Mesenchymal stem cell (in vitro differentiated cells and primary cell): ENCODE measurements around the gene AHCYL2.
"Not testable (repeated sequence)": the region's sequence is repeated elsewhere in the genome, so short reads cannot be mapped to it uniquely, and the experiment has no call there.

Source experiments
- DNase-seq: peaks from one replicate; pipeline ENCODE4 v3.0.0-alpha.2; 2013
- H2AFZ ChIP-seq: one replicate; pipeline ENCODE4 v1.6.1; 2013; ENCODE audit warnings: low read depth, mild to moderate bottlenecking, control low read depth, inconsistent platforms, low read length, moderate library complexity
- H2AK5ac ChIP-seq: 2 replicates; pipeline ENCODE4 v1.6.1; 2013; ENCODE audit warnings: low read length, moderate library complexity, mild to moderate bottlenecking, inconsistent platforms; ENCODE audit not compliant: severe bottlenecking
- H2BK120ac ChIP-seq: one replicate; pipeline ENCODE4 v1.6.1; 2013; ENCODE audit warnings: low read depth, mild to moderate bottlenecking, inconsistent platforms, low read length, moderate library complexity
- H2BK12ac ChIP-seq, 2 experiments: one replicate each; pipeline ENCODE4 v1.6.1; 2013; ENCODE audit warnings: inconsistent platforms in 2 of 2, low read length in 2 of 2, mild to moderate bottlenecking in 2 of 2, moderate library complexity in 2 of 2, control low read depth in 1 of 2
- H2BK15ac ChIP-seq: one replicate; pipeline ENCODE4 v1.6.1; 2013; ENCODE audit warnings: mild to moderate bottlenecking, low read depth, inconsistent platforms; ENCODE audit not compliant: poor library complexity, severe bottlenecking
- H2BK5ac ChIP-seq: 2 replicates; pipeline ENCODE4 v1.6.1; 2013; ENCODE audit warnings: low read depth, mild to moderate bottlenecking, low read length, control low read depth, inconsistent platforms; ENCODE audit not compliant: poor library complexity, severe bottlenecking
- H3K14ac ChIP-seq, 2 experiments: one replicate each; pipeline ENCODE4 v1.6.1; 2013; ENCODE audit warnings: inconsistent platforms in 2 of 2, low read length in 2 of 2, control low read depth in 1 of 2, mild to moderate bottlenecking in 1 of 2, moderate library complexity in 1 of 2
- H3K18ac ChIP-seq, 2 experiments: one replicate each; pipeline ENCODE4 v1.6.1; 2013; ENCODE audit warnings: inconsistent platforms in 2 of 2, low read length in 2 of 2, control low read depth in 1 of 2, low read depth in 1 of 2, mild to moderate bottlenecking in 1 of 2
- H3K23ac ChIP-seq, 2 experiments: one replicate each; pipeline ENCODE4 v1.6.1; 2013; ENCODE audit warnings: inconsistent platforms in 2 of 2, low read length in 2 of 2, mild to moderate bottlenecking in 2 of 2, moderate library complexity in 2 of 2, control low read depth in 1 of 2
- H3K27ac ChIP-seq: 2 replicates; pipeline ENCODE4 v1.5.1; 2013; ENCODE audit warnings: mild to moderate bottlenecking, moderate library complexity, low read length, control low read depth, inconsistent platforms; ENCODE audit not compliant: poor library complexity, severe bottlenecking
- H3K27me3 ChIP-seq, 2 experiments: 2 replicates each; pipeline versions ENCODE4 v1.6.1 to v1.7.0; 2013; ENCODE audit warnings: low read length in 2 of 2, mild to moderate bottlenecking in 2 of 2, moderate library complexity in 2 of 2, control low read depth in 1 of 2, inconsistent platforms in 1 of 2; ENCODE audit not compliant: control insufficient read depth in 1 of 2, insufficient read depth in 1 of 2
- H3K36me3 ChIP-seq, 2 experiments: 2 replicates each; pipeline versions ENCODE4 v1.6.1 to v1.7.0; 2013; ENCODE audit warnings: low read length in 2 of 2, control low read depth in 1 of 2, inconsistent platforms in 1 of 2, low read depth in 1 of 2, mild to moderate bottlenecking in 1 of 2; ENCODE audit not compliant: insufficient read depth in 2 of 2, control insufficient read depth in 1 of 2
- H3K4ac ChIP-seq, 2 experiments: one replicate each; pipeline ENCODE4 v1.6.1; 2013; ENCODE audit warnings: inconsistent platforms in 2 of 2, low read length in 2 of 2, mild to moderate bottlenecking in 2 of 2, moderate library complexity in 2 of 2, control low read depth in 1 of 2, low read depth in 1 of 2
- H3K4me1 ChIP-seq: 2 replicates; pipeline ENCODE4 v1.6.1; 2013; ENCODE audit warnings: low read depth, low read length, control low read depth; ENCODE audit not compliant: control insufficient read depth, insufficient read depth
- H3K4me2 ChIP-seq: 2 replicates; pipeline ENCODE4 v1.6.1; 2013; ENCODE audit warnings: low read length, mild to moderate bottlenecking, inconsistent platforms; ENCODE audit not compliant: poor library complexity, severe bottlenecking
- H3K4me3 ChIP-seq, 2 experiments: 2 replicates each; pipeline versions ENCODE4 v1.5.1 to v1.7.0; 2013; ENCODE audit warnings: low read length in 2 of 2, mild to moderate bottlenecking in 2 of 2, control low read depth in 1 of 2, low read depth in 1 of 2; ENCODE audit not compliant: insufficient read depth in 1 of 2
- H3K79me1 ChIP-seq: replicated peaks from 2 replicates; pipeline ENCODE4 v1.6.1; 2013; ENCODE audit warnings: mild to moderate bottlenecking, control low read depth, low read length, inconsistent platforms; ENCODE audit not compliant: poor library complexity, severe bottlenecking
- H3K9ac ChIP-seq: 2 replicates; pipeline ENCODE4 v1.7.0; 2013; ENCODE audit warnings: mild to moderate bottlenecking, low read length, moderate library complexity
- H3K9me3 ChIP-seq: 2 replicates; pipeline ENCODE4 v1.7.0; 2013; ENCODE audit warnings: mild to moderate bottlenecking, low read length; ENCODE audit not compliant: control insufficient read depth
- H4K8ac ChIP-seq: one replicate; pipeline ENCODE4 v1.6.1; 2013; ENCODE audit warnings: inconsistent platforms, mild to moderate bottlenecking, low read length, moderate library complexity
- H4K91ac ChIP-seq: one replicate; pipeline ENCODE4 v1.6.1; 2013; ENCODE audit warnings: mild to moderate bottlenecking, low read length, inconsistent platforms
- WGBS: methylation state at CpG from one replicate; pipeline ENCODE4 v1.1.7; 2013; ENCODE audit warnings: mixed read lengths; 5-methylcytosine and 5-hydroxymethylcytosine counted together

The AHCYL2 gene

DNA sequence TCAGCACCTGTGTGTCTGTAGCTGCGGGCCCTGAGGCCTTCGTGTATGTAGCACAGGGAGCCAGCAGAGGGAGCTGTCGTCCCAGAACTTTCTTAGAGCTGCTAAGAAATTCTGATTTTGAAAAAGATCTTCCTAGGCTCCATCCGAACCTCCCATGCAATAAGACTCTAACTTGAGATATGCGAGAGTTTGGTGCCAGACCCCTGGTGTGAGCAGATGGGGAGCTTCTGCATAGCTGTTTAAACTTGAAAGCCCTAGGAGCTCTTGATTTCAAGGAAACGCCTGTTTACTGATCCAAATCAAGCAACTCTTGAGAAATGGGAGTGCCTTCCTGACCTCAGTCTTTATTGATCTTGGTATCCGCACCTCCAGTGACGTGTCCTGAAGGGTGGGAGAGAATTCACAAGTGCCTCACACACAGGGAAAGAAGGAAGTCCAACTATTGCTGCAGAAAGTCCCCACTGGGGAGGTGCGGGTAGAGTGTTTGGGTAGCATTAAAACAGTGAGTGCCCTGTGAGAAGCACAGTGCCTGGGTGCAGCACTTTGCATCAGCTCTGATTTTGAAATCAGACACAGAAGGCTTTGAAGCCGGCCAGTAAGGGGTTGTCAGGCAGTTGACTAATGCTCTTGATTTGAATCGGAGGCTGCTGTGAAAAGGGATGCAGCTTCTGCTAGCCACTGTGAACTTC, 143.0 kb downstream of the AHCYL2 start:
- Histone ChIP-seq H3K4me1 (peaks cover 3% of the 10 kb centered on the region), H2BK120ac (no peak overlapping the region), H4K91ac (no peak overlapping the region), H3K9ac (peak overlapping the region; percentile 10), H4K8ac (no peak overlapping the region), H3K79me1 (no peaks in the 10 kb centered on the region), H2BK12ac (no peak overlapping the region), H3K27me3 (no peaks in the 10 kb centered on the region), H3K4ac (no peak overlapping the region), H3K4me3 (peak overlapping the region in 1 of 2 experiments; percentile 43), H2AFZ (peak overlapping the region; percentile 2), H2BK15ac (no peak overlapping the region), H3K27ac (no peak overlapping the region), H3K18ac (peak overlapping the region in 1 of 2 experiments; percentile 30), H3K36me3 (no peaks in the 10 kb centered on the region), H2BK5ac (no peak overlapping the region), H3K23ac (no peak overlapping the region), H3K4me2 (no peak overlapping the region), H3K14ac (no peak overlapping the region), H2AK5ac (no peak overlapping the region), H3K9me3 (no peaks in the 10 kb centered on the region)
- WGBS, result 18% methylated on average over 10 of the region's 11 CpGs
- DNase-seq, result peak; percentile 70

DNA sequence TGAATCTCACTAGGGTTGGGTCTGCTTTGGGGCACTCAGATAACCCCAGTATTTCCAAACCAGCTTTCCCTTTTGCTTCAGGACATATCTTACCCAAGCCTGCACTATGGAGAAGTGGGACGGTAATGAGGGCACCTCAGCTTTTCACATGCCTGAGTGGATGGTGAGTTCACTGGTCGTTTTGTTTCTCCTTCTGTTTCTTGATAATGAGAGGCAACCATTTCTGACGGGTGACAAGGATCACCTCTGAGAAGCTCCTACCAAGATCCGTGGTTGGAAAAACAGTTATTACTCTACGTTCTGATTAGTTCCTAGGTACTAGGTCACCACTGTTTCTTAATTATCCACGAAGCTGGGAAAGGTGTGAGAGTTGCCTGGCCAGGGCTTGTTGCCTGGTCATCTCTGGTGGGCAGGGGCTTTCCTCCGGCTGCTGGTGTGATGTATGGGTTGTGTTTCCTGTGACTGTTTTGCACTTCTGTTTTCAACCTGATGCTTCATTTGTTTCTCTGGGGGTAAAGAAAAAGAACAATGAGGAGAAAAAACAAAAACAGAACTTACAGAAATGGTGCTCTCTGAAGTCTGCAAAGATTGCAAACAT, 143.7 kb downstream of the AHCYL2 start:
- H4K91ac ChIP-seq, result no peak overlapping the region

DNA sequence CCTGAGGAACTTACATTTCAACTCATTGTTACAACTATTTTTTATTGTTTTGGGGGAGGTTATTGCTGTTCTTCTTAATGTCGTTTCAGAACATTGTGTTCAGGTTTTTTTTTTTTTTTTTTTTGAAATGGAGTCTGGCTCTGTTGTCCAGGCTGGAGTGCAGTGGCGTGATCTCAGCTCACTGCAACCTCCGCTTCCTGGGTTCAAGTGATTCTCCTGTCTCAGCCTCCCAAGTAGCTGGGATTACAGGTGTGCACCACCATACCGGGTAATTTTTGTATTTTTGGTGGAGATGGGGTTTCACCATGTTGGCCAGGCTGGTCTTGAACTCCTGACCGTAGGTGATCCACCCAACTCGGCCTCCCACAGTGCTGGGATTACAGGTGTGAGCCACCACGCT, 144.6 kb downstream of the AHCYL2 start:
- H3K9ac ChIP-seq, H2AFZ ChIP-seq, H3K4me1 ChIP-seq, H4K8ac ChIP-seq, H4K91ac ChIP-seq, H2AK5ac ChIP-seq, H2BK120ac ChIP-seq, H3K79me1 ChIP-seq, H2BK5ac ChIP-seq, H3K18ac ChIP-seq, H3K27me3 ChIP-seq, H3K36me3 ChIP-seq, H3K4me3 ChIP-seq, H2BK15ac ChIP-seq, H3K4ac ChIP-seq, H3K27ac ChIP-seq, H3K4me2 ChIP-seq, H3K9me3 ChIP-seq, H3K14ac ChIP-seq, H3K23ac ChIP-seq, DNase-seq, H2BK12ac ChIP-seq: not testable (repeated sequence)
- WGBS, result 96% methylated on average over 5 of the region's 7 CpGs

More for the DNA sequence above, 143.7 kb downstream of the AHCYL2 start:
- no peaks in the 10 kb centered on the region for H3K27me3 ChIP-seq
- no peak overlapping the region for H3K18ac ChIP-seq
- no peak overlapping the region for H2BK120ac ChIP-seq
- H3K9me3 ChIP-seq, result no peaks in the 10 kb centered on the region
- H2BK15ac ChIP-seq, result no peak overlapping the region
- H2AK5ac ChIP-seq, result no peak overlapping the region
- no peak overlapping the region for H4K8ac ChIP-seq
- H3K4me2 ChIP-seq, result no peak overlapping the region
- no peak overlapping the region for H3K4ac ChIP-seq
- peak overlapping the region; percentile 2 for H2AFZ ChIP-seq
- no peak overlapping the region for H2BK12ac ChIP-seq
- no peak overlapping the region for H2BK5ac ChIP-seq
- H3K4me3 ChIP-seq, result no peak overlapping the region
- H3K9ac ChIP-seq, result peak overlapping the region; percentile 25
- H3K14ac ChIP-seq, result no peak overlapping the region
- no peak for DNase-seq
- H3K23ac ChIP-seq, result no peak overlapping the region
- H3K36me3 ChIP-seq, result no peaks in the 10 kb centered on the region
- no peaks in the 10 kb centered on the region for H3K79me1 ChIP-seq
- H3K27ac ChIP-seq, result no peak overlapping the region
- WGBS, result 67% methylated on average over 7 of the region's 7 CpGs
- H3K4me1 ChIP-seq, result peaks cover 3% of the 10 kb centered on the region

DNA sequence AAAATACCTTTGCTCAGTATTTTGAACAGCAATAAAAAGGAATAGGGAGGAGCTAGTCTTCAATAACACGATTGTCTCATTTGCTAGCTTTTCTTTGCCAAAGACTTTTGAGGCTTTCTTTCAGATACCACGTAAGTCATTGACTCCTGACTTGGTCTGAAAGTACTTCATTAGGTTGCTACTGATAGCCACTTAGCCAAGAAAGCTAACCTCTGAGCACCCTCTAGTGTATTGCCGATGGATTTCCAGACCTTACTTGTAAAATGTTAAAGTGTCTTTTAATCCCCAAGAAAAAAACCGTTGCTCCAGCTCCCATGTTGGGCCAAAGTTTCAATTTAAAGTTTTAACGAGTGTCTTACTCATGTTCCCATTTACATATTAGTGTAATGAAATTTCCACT, 146.0 kb downstream of the AHCYL2 start:
- H3K18ac ChIP-seq, result no peak overlapping the region
- H3K27me3 ChIP-seq, result no peaks in the 10 kb centered on the region
- H3K9ac ChIP-seq, result no peak overlapping the region
- no peak overlapping the region for H3K4ac ChIP-seq
- no peak overlapping the region for H4K91ac ChIP-seq
- H2BK5ac ChIP-seq, result no peak overlapping the region
- no peak overlapping the region for H2AFZ ChIP-seq
- H2BK15ac ChIP-seq, result no peak overlapping the region
- H2BK120ac ChIP-seq, result no peak overlapping the region
- no peak overlapping the region for H3K14ac ChIP-seq
- no peak overlapping the region for H3K23ac ChIP-seq
- no peak overlapping the region for H2AK5ac ChIP-seq
- H3K79me1 ChIP-seq, result no peaks in the 10 kb centered on the region
- 74% methylated on average over 5 of the region's 5 CpGs for WGBS
- no peaks in the 10 kb centered on the region for H3K36me3 ChIP-seq
- no peak for DNase-seq
- H2BK12ac ChIP-seq, result no peak overlapping the region
- H3K4me2 ChIP-seq, result no peak overlapping the region
- peaks cover 3% of the 10 kb centered on the region for H3K4me1 ChIP-seq
- H3K4me3 ChIP-seq, result no peak overlapping the region
- H4K8ac ChIP-seq, result no peak overlapping the region
- H3K27ac ChIP-seq, result no peak overlapping the region
- H3K9me3 ChIP-seq, result no peaks in the 10 kb centered on the region
